Esophagus squamous epithelium (tissue), 5 donors: Measurements from ENCODE around the gene CELF2. TPM values are rescaled to one million over a fixed set of nuclear protein-coding genes. Genes with fewer than 3 reads are reported as not detected.

ENCODE experiments used
- DNase-seq: peaks from one replicate; lab custom pipeline; 2025; lab: John Stamatoyannopoulos, UW
- H3K27ac ChIP-seq, 4 donors: fragments of 200-600 bp; sonication (generic); one replicate each; pipeline ENCODE4 v1.5.1; 2016 to 2019; ENCODE audit warnings: mild to moderate bottlenecking in 1 of 4
- H3K27me3 ChIP-seq, 4 donors: fragments of 200-600 bp; sonication (generic); 1 replicate in 3 of 4; 2 replicates in 1 of 4; pipeline versions ENCODE4 v1.5.1 to v1.6.0; 2017 to 2021; ENCODE audit warnings: antibody characterized with exemption in 1 of 4
- H3K36me3 ChIP-seq, 3 donors: fragments of 200-600 bp; sonication (generic); one replicate each; pipeline ENCODE4 v1.5.1; 2016 to 2019
- H3K4me1 ChIP-seq, 3 donors: fragments of 200-600 bp; sonication (generic); one replicate each; pipeline ENCODE4 v1.5.1; 2017 to 2019
- H3K4me3 ChIP-seq, 4 donors: fragments of 200-600 bp; sonication (generic); 1 replicate in 3 of 4; 2 replicates in 1 of 4; pipeline ENCODE4 v1.5.1; 2016 to 2019; ENCODE audit warnings: mild to moderate bottlenecking in 2 of 4, moderate library complexity in 1 of 4
- H3K9me3 ChIP-seq, 3 donors: fragments of 200-600 bp; sonication (generic); one replicate each; pipeline ENCODE4 v1.5.1; 2016 to 2019
- CTCF ChIP-seq, 6 experiments: fragments of 450-650 bp in 4 of 6; fragments of 200-600 bp in 2 of 6; sonication (generic) in 2 of 6; IDR thresholded peaks; one replicate each; pipeline ENCODE4 v1.5.1; 2016 to 2019; ENCODE audit warnings: antibody characterized with exemption in 6 of 6, mild to moderate bottlenecking in 4 of 6, moderate library complexity in 4 of 6
- POLR2A ChIP-seq, 4 donors: fragments of 450-650 bp; IDR thresholded peaks; one replicate each; pipeline ENCODE4 v1.6.1; 2017; ENCODE audit warnings: antibody characterized with exemption in 4 of 4, mild to moderate bottlenecking in 4 of 4, moderate library complexity in 3 of 4
- WGBS, 2 donors: methylation state at CpG; one replicate each; pipeline ENCODE4 v1.1.5; 2018; 5-methylcytosine and 5-hydroxymethylcytosine counted together
- intact Hi-C: fragments of 100-400 bp; cut with DNase I; formaldehyde crosslinking; loops from one replicate; pipeline ENCODE4 v1.15.0; 2022
- total RNA-seq, 4 donors: library from RNA; depleted of rRNA; stranded (reverse); fragments of >200 nt; gene quantifications; one replicate each; pipeline ENCODE4 v1.1.0, GENCODE V29; 2016
- donor health status: DM: yes; HTN: yes; CAD: no.

Gene CELF2
- total RNA-seq, 4 donors from 2014 or later = 4.2 to 62.4 (median 13.5) TPM

GRCh38 chr10:11381023-11381422 lies 363.4 kb downstream of the CELF2 start:
- Histone ChIP-seq H3K27me3 (no peaks in the 10 kb centered on the region), H3K4me3 (no peak overlapping the region), H3K36me3 (no peaks in the 10 kb centered on the region), H3K27ac (no peak overlapping the region), H3K9me3 (no peaks in the 10 kb centered on the region), H3K4me1 (no peaks in the 10 kb centered on the region)
- WGBS, 2 donors = 63 to 81% methylated on average over 6 to 7 of the region's 7 CpGs
- intact Hi-C loops = no loop called here
- TF ChIP-seq POLR2A (IDR thresholded peaks at IDR 0.05) (no peak), CTCF (IDR thresholded peaks at IDR 0.05) (no peak)
- DNase-seq = no peak

- no peaks in the 10 kb centered on the region for H3K9me3 ChIP-seq
- no peaks in the 10 kb centered on the region for H3K27me3 ChIP-seq
- no peak for DNase-seq
- H3K36me3 ChIP-seq = no peaks in the 10 kb centered on the region
- intact Hi-C loops = no loop called here
- H3K4me1 ChIP-seq = no peaks in the 10 kb centered on the region
- TF ChIP-seq CTCF (IDR thresholded peaks at IDR 0.05) (no peak), POLR2A (IDR thresholded peaks at IDR 0.05) (no peak)
- H3K27ac ChIP-seq = no peak overlapping the region
- H3K4me3 ChIP-seq = no peak overlapping the region
- 74 to 87% methylated on average over 4 to 5 of the region's 5 CpGs for WGBS, 2 donors
Measured at GRCh38 chr10:11381511-11381910, 363.8 kb downstream of the CELF2 start.

- H3K36me3 ChIP-seq = no peaks in the 10 kb centered on the region
- H3K9me3 ChIP-seq = no peaks in the 10 kb centered on the region
- intact Hi-C loops = no loop called here
- 53 to 81% methylated on average over 3 to 10 of the region's 10 CpGs for WGBS, 2 donors
- no peaks in the 10 kb centered on the region for H3K27me3 ChIP-seq
- TF ChIP-seq CTCF (IDR thresholded peaks at IDR 0.05) (no peak), POLR2A (IDR thresholded peaks at IDR 0.05) (no peak)
- no peak overlapping the region for H3K27ac ChIP-seq
- DNase-seq = no peak
- H3K4me1 ChIP-seq = no peaks in the 10 kb centered on the region
- no peak overlapping the region for H3K4me3 ChIP-seq
Measured at GRCh38 chr10:11382187-11382586, 364.5 kb downstream of the CELF2 start.

- TF ChIP-seq CTCF (IDR thresholded peaks at IDR 0.05) = no peak
- no peak for TF ChIP-seq POLR2A (IDR thresholded peaks at IDR 0.05)
- intact Hi-C loops = no loop called here
- no peak for DNase-seq
- H3K9me3 ChIP-seq = no peaks in the 10 kb centered on the region
- 75 to 82% methylated on average over 7 to 8 of the region's 8 CpGs for WGBS, 2 donors
- H3K4me1 ChIP-seq = no peaks in the 10 kb centered on the region
- no peak overlapping the region for H3K27ac ChIP-seq
- H3K27me3 ChIP-seq = no peaks in the 10 kb centered on the region
- no peaks in the 10 kb centered on the region for H3K36me3 ChIP-seq
- H3K4me3 ChIP-seq = no peak overlapping the region
Measured at GRCh38 chr10:11386044-11386443, 368.4 kb downstream of the CELF2 start.
